Transverse colon (tissue), 4 donors: Measurements from ENCODE around the gene TULP3. TPM values are rescaled to one million over a fixed set of nuclear protein-coding genes. Genes with fewer than 3 reads are reported as not detected.

Source experiments
- DNase-seq: peaks from one replicate; pipeline ENCODE4 v3.0.0-alpha.2; 2019
- H3K27ac ChIP-seq, 4 donors: fragments of 200-600 bp; sonication (generic); 2 replicates each; pipeline ENCODE4 v1.5.1; 2016 to 2018; ENCODE audit warnings: inconsistent platforms in 4 of 4
- H3K27me3 ChIP-seq: fragments of 200-600 bp; sonication (generic); 2 replicates; pipeline ENCODE4 v1.5.1; 2017; ENCODE audit warnings: inconsistent platforms
- H3K36me3 ChIP-seq, 4 donors: fragments of 200-600 bp; sonication (generic); 2 replicates each; pipeline ENCODE4 v1.5.1; 2017 to 2019; ENCODE audit warnings: inconsistent platforms in 4 of 4
- H3K4me1 ChIP-seq, 4 donors: fragments of 200-600 bp; sonication (generic); 2 replicates each; pipeline ENCODE4 v1.5.1; 2017 to 2020; ENCODE audit warnings: inconsistent platforms in 4 of 4
- H3K4me3 ChIP-seq, 4 donors: fragments of 200-600 bp; sonication (generic); 1 replicate in 1 of 4; 2 replicates in 3 of 4; pipeline versions ENCODE4 v1.5.1 to v1.6.1; 2017 to 2019; ENCODE audit warnings: inconsistent platforms in 4 of 4
- H3K9me3 ChIP-seq, 2 donors: fragments of 200-600 bp; sonication (generic); 2 replicates each; pipeline ENCODE4 v1.5.1; 2017 to 2019; ENCODE audit warnings: inconsistent platforms in 2 of 2
- CTCF ChIP-seq, 5 experiments: fragments of 200-600 bp in 3 of 5; fragments of 450-650 bp in 2 of 5; sonication (generic) in 3 of 5; IDR thresholded peaks; 1 replicate in 2 of 5; 2 replicates in 3 of 5; pipeline ENCODE4 v1.5.1; 2016 to 2017; ENCODE audit warnings: antibody characterized with exemption in 5 of 5, inconsistent platforms in 3 of 5, mild to moderate bottlenecking in 2 of 5, moderate library complexity in 1 of 5
- EP300 ChIP-seq: sonication (generic); formaldehyde crosslinking; IDR thresholded peaks from one replicate; pipeline ENCODE4 v1.6.1; 2017; ENCODE audit warnings: antibody characterized with exemption, low read depth
- POLR2A ChIP-seq: fragments of 450-650 bp; IDR thresholded peaks from one replicate; pipeline ENCODE4 v1.6.1; 2016; ENCODE audit warnings: antibody characterized with exemption, mild to moderate bottlenecking, moderate library complexity
- POLR2AphosphoS5 ChIP-seq, 3 donors: sonication (generic); formaldehyde crosslinking; IDR thresholded peaks; one replicate each; pipeline ENCODE4 v1.6.1; 2016; ENCODE audit warnings: antibody characterized with exemption in 3 of 3
- WGBS, 2 donors: methylation state at CpG; one replicate each; pipeline ENCODE4 v1.1.5; 2018; ENCODE audit warnings: low coverage in 1 of 2; 5-methylcytosine and 5-hydroxymethylcytosine counted together
- in situ Hi-C, 4 donors: fragments of 200-750 bp; cut with MboI; loops; one replicate each; pipeline versions ENCODE4 v1.15.0 to v1.15.1; 2017; ENCODE audit warnings: low sequenced_read_pairs in 3 of 4, low pct_ligation_motif_present in 1 of 4, low pct_unique_long_range_greater_than_20kb in 1 of 4
- intact Hi-C: fragments of 100-400 bp; cut with DNase I; formaldehyde crosslinking; loops from one replicate; pipeline ENCODE4 v1.15.1; 2023; ENCODE audit warnings: low total_unique reads
- total RNA-seq, 4 donors: library from RNA; depleted of rRNA; stranded (reverse); fragments of >200 nt; gene quantifications; one replicate each; pipeline ENCODE4 v1.1.0, GENCODE V29; 2016

The TULP3 gene
- total RNA-seq, 4 donors from 2014 or later: 7.4 to 21.3 (median 16.9) TPM

GRCh38 chr12:2890001-2890387, 697 bp upstream of the TULP3 start:
- H3K4me3 ChIP-seq: peak overlapping the region in 3 of 4 donors; percentile 58 to 97 (median 89)
- WGBS, 2 donors: 73% methylated on average over 10 of the region's 10 CpGs; no CpG with 5 or more reads in 1 of the 2 donors
- in situ Hi-C loops: no loop called here

GRCh38 chr12:2891240-2892053, 756 bp downstream of the TULP3 start:
- Histone ChIP-seq H3K27ac (peak overlapping the region; percentile 89 to 96 (median 96)), H3K4me1 (peaks cover 4 to 26% (median 19%) of the 10 kb centered on the region in 4 donors), H3K9me3 (no peaks in the 10 kb centered on the region), H3K36me3 (no peaks in the 10 kb centered on the region), H3K4me3 (peak overlapping the region; percentile 58 to 97 (median 74)), H3K27me3 (no peaks in the 10 kb centered on the region)
- DNase-seq: peak; percentile 51
- WGBS, 2 donors: 23 to 49% methylated on average over 11 to 42 of the region's 42 CpGs
- intact Hi-C loops (no loop called here), in situ Hi-C loops (no loop called here)
- TF ChIP-seq POLR2AphosphoS5 (IDR thresholded peaks at IDR 0.05) (no peak), EP300 (no peak), POLR2A (no peak), CTCF (IDR thresholded peaks at IDR 0.05) (no peak)

More at GRCh38 chr12:2890001-2890387, 697 bp upstream of the TULP3 start:
- intact Hi-C loops: no loop called here
- Histone ChIP-seq H3K4me1 (peaks cover 4 to 23% (median 16%) of the 10 kb centered on the region in 4 donors), H3K27me3 (no peaks in the 10 kb centered on the region), H3K36me3 (no peaks in the 10 kb centered on the region), H3K27ac (peak overlapping the region; percentile 89 to 96 (median 96)), H3K9me3 (no peaks in the 10 kb centered on the region)
- TF ChIP-seq CTCF (IDR thresholded peaks at IDR 0.05) (no peak), POLR2AphosphoS5 (IDR thresholded peaks at IDR 0.05) (no peak), EP300 (no peak), POLR2A (no peak)
- no peak for DNase-seq

GRCh38 chr12:2892246-2892645, 1.6 kb downstream of the TULP3 start:
- in situ Hi-C loops: no loop called here

GRCh38 chr12:2893007-2893406, 2.3 kb downstream of the TULP3 start:
- no peak overlapping the region for H3K4me3 ChIP-seq
- TF ChIP-seq CTCF (IDR thresholded peaks at IDR 0.05) (no peak), POLR2AphosphoS5 (IDR thresholded peaks at IDR 0.05) (peak; percentile 36 to 54 (median 49)), EP300 (no peak), POLR2A (no peak)
- no peaks in the 10 kb centered on the region for H3K9me3 ChIP-seq
- H3K36me3 ChIP-seq: no peaks in the 10 kb centered on the region
- peaks cover 4 to 26% (median 19%) of the 10 kb centered on the region in 4 donors for H3K4me1 ChIP-seq
- H3K27ac ChIP-seq: peak overlapping the region; percentile 41 to 96 (median 80)
- no peak for DNase-seq
- no peaks in the 10 kb centered on the region for H3K27me3 ChIP-seq
- in situ Hi-C loops: no loop called here
- WGBS, 2 donors: 84 to 100% methylated on average over 1 to 8 of the region's 8 CpGs
- intact Hi-C loops: no loop called here

More at GRCh38 chr12:2892246-2892645, 1.6 kb downstream of the TULP3 start:
- TF ChIP-seq EP300: no peak
- TF ChIP-seq CTCF (IDR thresholded peaks at IDR 0.05): no peak
- no peak for DNase-seq
- 50 to 76% methylated on average over 1 to 12 of the region's 12 CpGs for WGBS, 2 donors
- H3K36me3 ChIP-seq: no peaks in the 10 kb centered on the region
- no peaks in the 10 kb centered on the region for H3K9me3 ChIP-seq
- H3K4me1 ChIP-seq: peaks cover 4 to 26% (median 19%) of the 10 kb centered on the region in 4 donors
- intact Hi-C loops: no loop called here
- no peaks in the 10 kb centered on the region for H3K27me3 ChIP-seq
- H3K4me3 ChIP-seq: no peak overlapping the region
- H3K27ac ChIP-seq: peak overlapping the region; percentile 89 to 96 (median 96)
